Osteoblast (primary cell): ENCODE measurements around the gene SH3BP5L. TPM values are rescaled to one million over a fixed set of nuclear protein-coding genes. Genes with fewer than 3 reads are reported as not detected.
"Not testable (repeated sequence)": the region's sequence is repeated elsewhere in the genome, so short reads cannot be mapped to it uniquely, and the experiment has no call there.

Experiments
- DNase-seq: peaks from one replicate; pipeline ENCODE4 v3.0.0; 2011; ENCODE audit warnings: low spot score, mixed read lengths; ENCODE audit not compliant: insufficient read length; ENCODE audit errors: missing footprints
- H2AFZ ChIP-seq: 2 replicates; pipeline ENCODE4 v1.6.0; 2011; ENCODE audit warnings: mild to moderate bottlenecking, low read length
- H3K27ac ChIP-seq: 2 replicates; pipeline ENCODE4 v1.5.1; 2011; ENCODE audit warnings: mild to moderate bottlenecking, low read depth, low read length, moderate library complexity
- H3K27me3 ChIP-seq: 2 replicates; pipeline ENCODE4 v1.6.0; 2012; ENCODE audit warnings: mild to moderate bottlenecking, control low read depth, inconsistent platforms, low read length, moderate library complexity; ENCODE audit not compliant: insufficient read depth
- H3K36me3 ChIP-seq: 2 replicates; pipeline ENCODE4 v1.5.1; 2011; ENCODE audit warnings: mild to moderate bottlenecking, low read length, control low read depth, moderate library complexity; ENCODE audit not compliant: insufficient read depth
- H3K4me1 ChIP-seq: 2 replicates; pipeline ENCODE4 v1.5.1; 2011; ENCODE audit warnings: mild to moderate bottlenecking, low read length, control low read depth, moderate library complexity; ENCODE audit not compliant: insufficient read depth
- H3K4me2 ChIP-seq: 2 replicates; pipeline ENCODE4 v1.6.0; 2011; ENCODE audit warnings: mild to moderate bottlenecking, low read length; ENCODE audit not compliant: insufficient read depth
- H3K4me3 ChIP-seq: fragments of 200-600 bp; sonication (generic); 3 replicates; pipeline ENCODE4 v1.5.1; 2012; ENCODE audit warnings: mild to moderate bottlenecking, low read length, inconsistent platforms; ENCODE audit not compliant: insufficient read depth
- H3K79me2 ChIP-seq: 2 replicates; pipeline ENCODE4 v1.6.0; 2012; ENCODE audit warnings: mild to moderate bottlenecking, low read length, control low read depth, inconsistent platforms; ENCODE audit not compliant: insufficient read depth
- H3K9me3 ChIP-seq: 2 replicates; pipeline ENCODE4 v1.5.1; 2011; ENCODE audit warnings: low read depth, low read length, control low read depth
- H4K20me1 ChIP-seq: 2 replicates; pipeline ENCODE4 v1.6.0; 2012; ENCODE audit warnings: mild to moderate bottlenecking, low read length, control low read depth; ENCODE audit not compliant: insufficient read depth
- CTCF ChIP-seq: IDR thresholded peaks from 2 replicates; pipeline ENCODE4 v1.5.1; 2011; ENCODE audit warnings: mild to moderate bottlenecking, low read depth, low read length, moderate library complexity; ENCODE audit errors: extremely low read depth
- total RNA-seq: library from RNA; depleted of rRNA; stranded (reverse); fragments of >200 nt; gene quantifications from 2 replicates; pipeline ENCODE4 v1.2.3, GENCODE V29; 2012

Gene SH3BP5L
- total RNA-seq, 1 donor, result 25.3 TPM

DNA sequence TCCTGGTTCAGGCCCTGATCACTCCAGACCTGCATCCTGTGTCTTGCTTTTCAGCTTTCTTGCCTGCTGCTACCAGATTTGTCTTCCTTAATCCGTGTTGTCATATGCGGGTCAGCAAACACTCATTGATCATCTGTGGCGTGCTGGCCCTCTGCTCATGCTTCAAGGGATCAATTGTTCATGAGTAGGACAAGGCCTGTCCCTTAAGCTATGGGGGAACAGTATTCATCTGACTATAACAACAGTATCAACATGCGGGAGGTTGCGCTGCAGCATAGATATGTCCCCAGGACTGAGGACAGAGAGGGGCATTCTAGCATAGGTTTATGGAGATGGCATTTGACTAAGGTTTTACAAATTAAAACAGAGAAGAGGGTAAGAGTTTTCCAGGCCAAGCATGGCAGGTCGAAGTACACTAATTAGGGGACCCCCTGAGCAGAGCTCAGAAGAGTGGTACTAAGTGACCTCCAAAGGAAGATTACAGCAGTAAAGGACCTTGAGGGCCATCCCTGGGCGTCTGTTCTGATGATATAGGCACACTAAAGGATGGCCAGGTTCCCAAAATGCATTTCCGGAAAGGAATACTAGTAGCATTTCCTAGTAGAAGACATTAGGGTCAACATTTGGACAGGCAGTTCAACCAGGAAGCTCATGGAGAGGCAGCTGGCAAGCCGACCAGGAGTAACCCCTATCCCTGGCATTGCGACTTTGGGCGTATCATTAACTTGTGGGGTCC lies 11.5 kb upstream of the SH3BP5L start:
- Histone ChIP-seq H3K79me2 (peaks cover 14% of the 10 kb centered on the region), H3K9me3 (no peaks in the 10 kb centered on the region), H3K4me1 (peaks cover 30% of the 10 kb centered on the region), H3K4me3 (peak overlapping the region; percentile 92), H4K20me1 (no peaks in the 10 kb centered on the region), H3K4me2 (peak overlapping the region; percentile 91), H3K27ac (peak overlapping the region; percentile 60), H2AFZ (peak overlapping the region; percentile 91), H3K27me3 (peaks cover 2% of the 10 kb centered on the region), H3K36me3 (no peaks in the 10 kb centered on the region)
- TF ChIP-seq CTCF, result no peak
- peak; percentile 37 for DNase-seq

- Histone ChIP-seq H3K4me1 (peaks cover 10% of the 10 kb centered on the region), H3K27ac (no peak overlapping the region), H3K9me3 (no peaks in the 10 kb centered on the region), H3K79me2 (peaks cover 6% of the 10 kb centered on the region), H3K36me3 (no peaks in the 10 kb centered on the region), H4K20me1 (no peaks in the 10 kb centered on the region), H3K4me2 (no peak overlapping the region), H3K4me3 (no peak overlapping the region), H3K27me3 (peaks cover 2% of the 10 kb centered on the region), H2AFZ (no peak overlapping the region)
- DNase-seq, result no peak
- no peak for TF ChIP-seq CTCF
These were observed 8.7 kb upstream of the SH3BP5L start for GRCh38 chr1:248834343-248834940.

GRCh38 chr1:248831842-248832241 lies 6.1 kb upstream of the SH3BP5L start:
- Histone ChIP-seq H3K9me3 (no peaks in the 10 kb centered on the region), H3K27ac (no peak overlapping the region), H4K20me1 (no peaks in the 10 kb centered on the region), H3K4me1 (peaks cover 8% of the 10 kb centered on the region), H3K27me3 (peaks cover 2% of the 10 kb centered on the region), H3K36me3 (no peaks in the 10 kb centered on the region), H3K79me2 (no peaks in the 10 kb centered on the region), H3K4me3 (no peak overlapping the region), H2AFZ (no peak overlapping the region), H3K4me2 (no peak overlapping the region)
- no peak for TF ChIP-seq CTCF
- no peak for DNase-seq

DNA sequence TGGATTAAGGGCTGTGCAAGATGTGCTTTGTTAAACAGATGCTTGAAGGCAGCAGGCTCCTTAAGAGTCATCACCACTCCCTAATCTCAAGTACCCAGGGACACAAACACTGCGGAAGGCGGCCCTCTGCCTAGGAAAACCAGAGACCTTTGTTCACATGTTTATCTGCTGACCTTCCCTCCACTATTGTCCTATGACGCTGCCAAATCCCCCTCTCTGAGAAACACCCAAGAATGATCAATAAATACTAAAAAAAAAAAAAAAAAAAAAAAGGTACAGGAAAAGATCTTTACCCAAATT lies 5.0 kb upstream of the SH3BP5L start:
- H3K4me1 ChIP-seq, result peaks cover 11% of the 10 kb centered on the region
- not testable (repeated sequence) for H3K27me3 ChIP-seq, H3K79me2 ChIP-seq, H3K27ac ChIP-seq, H3K36me3 ChIP-seq, H3K4me2 ChIP-seq, H4K20me1 ChIP-seq, H3K4me3 ChIP-seq, DNase-seq, H2AFZ ChIP-seq, H3K9me3 ChIP-seq
